GM19452 (cell line): ENCODE results near the gene CBARP.

Experiments used
- ATAC-seq: cut with Tn5 transposase; IDR thresholded peaks from one replicate; pipeline ENCODE4 v1.9.1; 2021; ENCODE audit not compliant: unreplicated experiment

Gene CBARP

DNA sequence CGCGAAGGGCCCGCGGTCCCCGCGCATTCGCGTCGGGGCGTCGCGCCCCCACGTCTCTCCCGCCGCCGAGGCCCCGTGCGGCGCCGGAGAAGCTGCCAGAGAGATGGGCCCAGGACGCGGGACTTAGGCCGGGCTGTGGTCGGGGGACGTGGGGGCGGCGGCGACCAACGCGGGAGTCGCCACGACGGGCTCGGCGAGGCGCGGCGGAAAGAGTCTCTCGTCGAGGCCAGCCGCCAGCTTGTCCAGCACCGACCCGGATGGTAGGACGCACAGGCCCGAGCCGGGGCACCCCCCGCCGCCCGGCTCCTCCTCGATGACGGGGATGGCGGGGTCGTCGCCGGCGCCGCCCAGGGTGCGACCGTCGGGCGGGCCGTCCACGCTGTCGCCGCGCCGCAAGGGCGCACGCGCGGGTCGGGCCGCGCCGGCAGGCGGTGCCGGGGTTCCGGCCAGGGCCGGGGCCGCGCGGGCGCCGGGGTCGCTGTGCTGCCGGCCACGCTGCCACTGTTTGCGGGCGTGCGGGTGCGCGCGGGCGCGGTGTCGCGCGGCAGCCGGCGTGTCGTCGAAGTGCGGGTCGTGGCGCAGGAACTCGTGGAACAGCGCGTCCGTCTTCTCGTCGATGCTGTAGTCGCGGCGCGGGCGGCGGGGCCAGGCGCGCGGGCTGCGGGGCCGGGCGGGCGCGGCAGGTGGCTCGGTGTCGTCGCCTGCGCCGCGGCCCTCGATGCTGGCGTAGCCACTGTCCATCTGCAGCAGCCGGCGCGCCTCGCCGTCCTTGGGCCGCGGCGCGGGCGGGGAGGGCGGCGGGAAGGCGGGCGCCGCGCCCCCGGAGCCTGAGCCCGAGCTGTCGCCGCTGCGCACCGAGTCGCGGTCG lies 8.5 kb downstream of the CBARP start:
- no peak for ATAC-seq

DNA sequence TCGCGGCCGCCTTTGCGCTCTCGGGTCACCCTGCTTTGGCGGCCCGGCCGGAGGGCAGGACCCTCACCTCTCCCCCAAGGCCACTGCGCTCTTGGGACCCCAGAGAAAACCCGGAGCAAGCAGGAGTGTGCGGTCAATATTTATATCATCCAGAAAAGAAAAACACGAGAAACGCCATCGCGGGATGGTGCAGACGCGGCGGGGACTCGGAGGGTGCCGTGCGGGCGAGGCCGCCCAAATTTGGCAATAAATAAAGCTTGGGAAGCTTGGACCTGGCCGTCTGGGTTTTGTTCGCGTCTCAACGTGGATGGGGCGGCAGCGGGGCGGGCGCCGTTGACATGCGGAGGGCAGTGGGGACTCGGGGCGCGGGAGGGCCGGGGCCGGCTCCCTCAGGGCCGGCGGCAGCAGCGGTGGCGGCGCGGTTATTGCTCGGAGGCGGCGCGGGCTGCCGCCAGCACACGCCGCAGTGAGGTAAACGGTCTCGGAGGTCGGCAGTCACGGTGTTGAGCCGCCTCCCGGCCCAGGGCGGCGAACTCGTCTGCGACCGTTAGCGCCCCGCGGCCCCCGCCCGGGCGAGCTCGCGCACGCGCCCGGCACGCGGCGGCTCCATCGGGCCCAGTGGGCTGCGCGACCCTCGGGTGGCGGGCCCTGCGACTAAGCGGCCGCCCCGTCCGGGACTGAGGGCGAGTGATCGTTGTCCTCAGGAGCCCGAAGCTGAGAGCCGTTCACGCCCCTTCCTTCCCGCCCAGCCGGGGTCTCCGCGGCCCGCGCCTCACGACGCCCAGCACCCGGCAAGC lies 9.4 kb downstream of the CBARP start:
- no peak for ATAC-seq

DNA sequence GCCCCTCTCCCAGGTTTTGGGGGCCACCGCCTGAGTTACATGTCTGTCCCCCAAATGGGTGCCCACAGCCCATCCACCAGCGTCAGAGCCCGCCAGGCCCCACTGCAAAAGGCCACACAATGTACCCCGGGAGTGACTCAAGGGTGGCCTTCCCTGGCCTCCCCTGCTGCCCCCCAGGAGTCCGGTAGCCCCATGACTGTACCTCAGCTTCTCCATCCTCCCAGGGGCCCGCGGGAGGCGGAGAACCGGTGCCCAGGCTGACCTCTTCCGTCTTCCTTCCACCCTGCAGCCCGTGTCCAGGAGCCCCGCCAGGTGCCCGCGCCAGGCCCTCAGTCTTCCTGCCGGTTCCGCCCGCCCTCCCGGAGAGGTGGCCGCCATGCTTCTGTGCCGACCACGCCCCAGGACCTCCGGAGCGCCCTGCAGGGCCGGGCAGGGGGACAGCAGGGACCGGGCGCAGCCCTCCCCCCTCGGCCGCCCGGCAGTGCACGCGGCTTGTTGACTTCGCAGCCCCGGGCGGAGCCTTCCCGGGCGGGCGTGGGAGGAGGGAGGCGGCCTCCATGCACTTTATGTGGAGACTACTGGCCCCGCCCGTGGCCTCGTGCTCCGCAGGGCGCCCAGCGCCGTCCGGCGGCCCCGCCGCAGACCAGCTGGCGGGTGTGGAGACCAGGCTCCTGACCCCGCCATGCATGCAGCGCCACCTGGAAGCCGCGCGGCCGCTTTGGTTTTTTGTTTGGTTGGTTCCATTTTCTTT lies 10.3 kb downstream of the CBARP start:
- no peak for ATAC-seq

DNA sequence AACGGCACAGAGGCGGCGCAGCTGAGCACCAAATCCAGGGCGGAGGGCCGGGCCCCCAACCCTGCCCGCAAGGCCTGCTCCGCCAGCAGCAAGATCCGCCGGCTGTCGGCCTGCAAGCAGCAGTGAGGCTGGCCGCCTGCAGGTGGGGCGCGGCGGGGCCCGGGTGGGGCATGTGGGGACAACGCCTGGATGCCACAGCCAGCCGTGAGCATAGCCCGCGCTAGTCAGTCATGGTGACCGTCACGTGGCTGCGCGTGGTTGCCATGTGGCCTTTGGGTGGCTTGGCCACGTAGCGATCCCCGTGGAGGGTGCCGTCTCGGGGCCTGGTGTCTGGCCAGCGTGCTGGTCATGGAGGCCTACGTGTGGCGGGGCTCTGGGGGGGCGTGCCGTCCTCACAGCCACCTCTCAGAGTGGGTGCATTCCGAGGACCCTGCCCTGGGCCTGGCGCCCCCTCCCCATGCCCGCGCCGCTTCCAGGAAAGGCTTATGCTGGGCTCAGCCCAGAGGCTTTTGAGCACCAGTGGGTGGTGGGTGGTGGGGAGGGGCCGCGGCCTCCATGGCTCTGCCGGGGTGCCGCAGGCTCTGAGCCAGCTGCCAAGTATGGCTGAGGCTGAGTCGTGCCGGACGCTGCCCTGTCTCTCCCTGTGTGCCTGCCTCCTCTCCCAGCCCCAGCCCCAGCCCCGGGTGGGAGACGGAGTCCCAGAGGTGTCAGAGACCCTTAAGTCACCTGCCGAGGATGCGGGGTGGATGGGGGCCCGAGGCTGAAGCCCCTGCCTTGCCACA lies 11.1 kb downstream of the CBARP start:
- ATAC-seq: no peak

DNA sequence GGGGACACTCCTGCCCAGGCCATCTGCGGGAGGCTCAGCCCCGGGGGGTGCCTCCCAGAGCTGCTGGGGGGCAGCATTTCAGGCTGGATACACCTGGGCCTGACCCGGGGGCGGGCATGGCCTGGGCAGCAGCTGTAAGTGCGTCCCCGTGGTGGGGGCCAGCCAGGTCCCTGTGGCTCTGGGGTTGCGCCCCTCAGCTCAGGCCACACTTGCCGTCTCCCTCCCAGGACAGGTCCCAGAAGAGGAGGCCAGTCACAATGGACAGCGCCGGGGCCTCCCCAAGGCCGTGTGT lies 11.6 kb downstream of the CBARP start:
- no peak for ATAC-seq

DNA sequence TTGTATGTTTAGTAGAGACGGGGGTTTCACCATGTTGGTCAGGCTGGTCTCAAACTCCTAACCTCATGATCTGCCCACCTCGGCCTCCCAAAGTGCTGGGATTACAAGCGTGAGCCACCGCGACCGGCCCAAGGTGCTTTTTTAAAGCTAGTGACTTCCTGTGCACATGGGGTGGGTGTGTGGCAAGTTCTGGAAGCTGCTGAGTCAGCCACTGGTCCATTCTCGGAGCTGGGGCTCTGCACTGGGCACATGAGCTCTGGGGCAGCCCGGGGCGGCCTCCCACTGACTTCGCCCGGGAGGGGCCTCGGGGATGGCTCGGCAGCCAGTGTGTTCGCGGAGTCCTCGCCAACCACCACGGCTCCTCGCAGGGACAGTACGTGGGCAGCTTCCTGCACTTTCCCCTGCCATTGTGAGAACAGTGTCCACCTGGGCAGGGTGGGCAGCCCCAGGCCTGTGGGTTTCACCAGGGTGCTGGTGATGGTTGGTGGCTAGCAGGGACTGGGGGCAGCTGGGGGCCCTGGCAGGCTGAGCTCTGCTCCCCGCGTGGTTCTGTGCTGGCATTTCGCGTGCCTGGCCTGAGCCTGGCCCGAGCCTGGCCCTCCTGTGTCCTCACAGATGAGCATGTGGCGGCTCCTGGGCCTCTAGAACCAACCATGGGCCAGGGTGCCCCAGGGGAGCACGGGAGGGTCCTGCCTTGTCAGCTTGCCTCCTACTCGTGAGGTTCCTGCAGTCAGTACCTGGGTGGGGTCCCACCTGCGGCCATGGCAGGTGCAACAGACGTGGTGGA lies 12.2 kb downstream of the CBARP start:
- ATAC-seq: no peak

DNA sequence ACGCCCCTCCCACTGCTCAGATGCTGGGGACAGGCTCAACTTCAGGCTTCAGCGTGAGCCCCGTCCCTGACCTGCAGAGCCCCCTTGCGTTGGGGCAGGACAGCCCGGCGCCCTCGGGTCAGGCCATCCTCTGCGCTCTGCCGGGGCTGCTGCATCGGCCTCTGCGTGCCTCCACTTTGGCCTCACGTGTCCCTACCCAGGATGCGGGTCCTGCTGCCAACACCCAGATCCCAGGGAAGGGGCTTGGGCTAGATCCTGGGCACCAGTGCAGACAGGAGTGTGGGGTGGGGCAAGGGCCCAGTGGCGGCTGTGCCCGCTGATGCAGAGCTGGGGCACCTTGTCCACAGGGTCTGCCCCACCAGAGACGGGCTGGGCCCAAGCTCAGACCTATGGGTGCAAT lies 13.0 kb downstream of the CBARP start:
- ATAC-seq: no peak

DNA sequence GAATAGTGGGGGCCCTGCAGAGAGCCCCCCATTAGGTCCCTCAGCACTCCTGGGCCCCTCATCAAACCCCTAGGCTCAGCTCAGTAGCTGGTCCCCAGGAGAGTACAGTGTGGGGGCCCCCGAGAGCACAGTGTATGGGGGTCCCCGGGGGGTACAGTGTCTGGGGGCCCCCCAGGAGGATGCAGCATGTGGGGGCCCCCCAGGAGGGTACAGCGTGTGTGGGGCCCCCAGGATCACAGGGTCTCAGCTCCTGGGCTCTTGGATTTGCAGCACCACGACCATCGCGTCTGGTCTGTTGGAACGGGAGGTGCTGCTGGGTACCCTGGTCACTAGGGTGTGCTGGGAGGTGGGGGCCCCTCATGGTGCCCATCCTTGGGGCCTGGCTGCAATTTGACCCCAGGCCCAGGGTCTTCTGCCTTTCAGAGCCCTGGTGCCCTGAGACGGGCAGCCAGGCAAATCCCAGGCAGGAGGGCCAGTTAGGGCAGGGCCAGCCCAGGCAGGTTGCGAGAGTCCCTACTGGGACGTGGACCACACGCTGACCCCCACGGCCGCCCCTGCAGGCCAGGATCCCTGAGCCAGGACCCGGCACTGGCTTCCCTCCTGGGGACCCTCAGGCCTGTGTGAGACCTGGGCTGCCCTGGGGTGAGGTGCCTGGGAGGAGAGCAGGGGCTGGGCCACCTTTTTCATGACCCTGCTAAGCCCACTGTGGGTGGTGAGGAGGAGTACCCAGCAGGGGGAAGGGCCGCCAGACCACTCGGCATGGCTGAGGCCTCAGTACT lies 13.6 kb downstream of the CBARP start:
- no peak for ATAC-seq

DNA sequence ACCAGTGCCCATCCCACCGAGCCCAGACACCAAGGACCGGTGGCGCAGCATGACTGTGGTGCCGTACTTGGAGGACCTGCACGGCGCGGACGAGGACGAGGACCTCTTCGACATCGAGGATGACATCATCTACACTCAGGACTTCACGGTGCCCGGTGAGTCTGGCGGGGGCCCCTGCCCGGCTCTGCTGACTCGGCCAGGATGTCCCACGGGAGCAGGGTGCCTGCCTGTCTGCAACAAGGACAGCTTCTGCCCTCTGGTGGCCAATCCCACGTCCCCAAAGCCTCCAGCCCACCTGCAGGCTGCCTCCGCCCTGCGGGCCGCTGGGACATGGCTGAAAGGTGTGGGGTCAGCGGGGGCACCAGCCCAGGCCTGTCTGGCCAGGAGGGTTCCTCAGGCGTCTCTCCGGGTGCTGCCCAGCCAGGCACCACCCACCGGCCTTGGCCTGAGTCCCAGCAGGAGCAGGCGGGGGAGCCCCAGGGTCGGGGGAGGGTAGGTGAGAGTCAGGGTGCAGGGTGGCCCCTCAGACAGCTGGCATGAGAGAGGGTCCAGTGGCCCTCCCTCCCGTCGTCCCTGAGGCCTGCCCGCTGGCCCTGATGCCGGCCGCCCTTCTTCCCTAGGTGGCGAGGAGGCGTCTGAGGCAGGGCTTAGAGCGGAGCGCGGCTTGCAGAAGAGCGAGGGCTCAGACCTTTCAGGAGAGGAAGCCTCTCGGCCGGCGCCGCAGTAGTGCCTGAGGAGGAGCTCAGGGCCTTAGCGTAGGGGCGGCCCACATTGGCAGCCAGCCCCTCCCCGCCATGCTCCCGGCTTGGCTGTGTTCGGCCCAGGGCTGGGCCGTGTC lies 14.6 kb downstream of the CBARP start:
- ATAC-seq: no peak

DNA sequence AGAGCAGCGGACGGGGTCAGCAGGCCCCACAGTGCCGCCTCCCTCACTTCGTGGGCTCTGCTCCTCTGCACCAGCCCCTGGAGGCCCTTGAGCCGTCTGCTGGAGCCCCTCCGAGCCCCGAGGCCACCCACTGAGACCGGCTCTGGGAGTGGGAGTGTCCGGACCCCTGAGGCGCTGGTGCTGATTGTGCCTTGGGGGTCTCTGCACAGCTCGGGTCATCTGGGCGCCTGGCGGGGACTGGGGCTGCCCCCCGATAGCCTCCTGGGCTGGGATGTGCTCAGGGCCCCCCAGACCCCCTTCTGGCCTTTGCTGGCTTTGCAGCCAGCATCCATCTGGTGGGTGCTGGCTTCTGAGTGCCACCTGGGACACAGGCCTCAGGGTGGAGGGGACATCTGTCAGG lies 15.4 kb downstream of the CBARP start:
- ATAC-seq: no peak

DNA sequence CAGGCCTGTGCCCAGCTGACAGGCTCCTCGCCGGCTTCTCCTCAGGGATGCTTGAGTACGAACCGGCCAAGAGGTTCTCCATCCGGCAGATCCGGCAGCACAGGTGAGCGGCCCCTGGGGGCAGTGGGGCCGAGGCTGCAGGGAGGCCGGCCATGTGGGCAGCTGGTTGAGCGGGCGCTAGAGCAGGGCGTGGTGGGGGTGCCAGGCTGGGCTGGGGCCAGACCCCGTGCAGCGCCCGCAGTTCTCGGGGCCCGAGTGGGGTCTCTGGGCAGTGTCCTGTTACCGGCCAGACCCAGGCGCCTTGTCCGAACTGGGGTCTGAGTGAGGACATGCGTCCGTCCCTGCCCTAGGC lies 15.9 kb downstream of the CBARP start:
- no peak for ATAC-seq

DNA sequence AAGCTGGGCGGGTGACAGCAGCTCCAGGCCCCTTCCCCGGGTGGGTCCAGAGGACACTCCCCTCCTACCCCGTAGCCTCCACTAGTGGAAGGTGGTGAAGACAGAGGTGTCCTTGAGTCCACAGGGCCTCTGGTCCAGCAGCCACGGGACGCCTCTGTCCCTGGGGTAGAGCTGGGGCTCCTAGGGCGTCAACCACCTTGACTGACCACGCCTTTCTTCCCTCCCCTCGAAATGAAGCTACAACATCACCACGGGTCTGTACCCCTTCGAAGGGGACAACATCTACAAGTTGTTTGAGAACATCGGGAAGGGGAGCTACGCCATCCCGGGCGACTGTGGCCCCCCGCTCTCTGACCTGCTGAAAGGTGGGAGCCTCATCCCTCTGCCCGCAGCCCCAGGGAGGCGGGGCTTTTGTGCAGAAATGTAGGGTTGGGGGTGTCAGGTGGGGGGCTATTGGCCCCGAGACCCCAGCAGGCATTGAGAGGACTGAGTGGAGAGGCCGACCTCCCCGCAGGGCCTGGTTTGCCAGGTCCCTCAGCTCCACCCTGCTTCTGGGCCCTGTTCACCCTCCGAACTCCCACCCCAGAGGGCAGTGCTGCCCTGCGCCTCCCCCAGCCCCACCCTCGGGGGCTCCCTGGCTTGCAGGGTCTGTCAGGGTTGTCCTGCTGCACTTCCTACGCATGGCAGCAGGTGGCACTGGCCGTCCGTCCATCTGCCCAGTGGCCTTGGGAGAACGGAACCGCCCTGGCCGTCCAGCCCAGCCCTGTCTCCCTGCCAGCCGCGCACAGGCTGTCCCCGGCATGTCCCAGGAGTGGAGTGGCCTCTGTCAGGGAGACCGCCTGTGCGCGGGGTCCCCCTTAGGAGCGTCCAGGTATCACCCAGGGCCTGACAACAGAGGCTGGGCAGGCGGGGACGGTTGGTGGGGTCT lies 16.6 kb downstream of the CBARP start:
- no peak for ATAC-seq

DNA sequence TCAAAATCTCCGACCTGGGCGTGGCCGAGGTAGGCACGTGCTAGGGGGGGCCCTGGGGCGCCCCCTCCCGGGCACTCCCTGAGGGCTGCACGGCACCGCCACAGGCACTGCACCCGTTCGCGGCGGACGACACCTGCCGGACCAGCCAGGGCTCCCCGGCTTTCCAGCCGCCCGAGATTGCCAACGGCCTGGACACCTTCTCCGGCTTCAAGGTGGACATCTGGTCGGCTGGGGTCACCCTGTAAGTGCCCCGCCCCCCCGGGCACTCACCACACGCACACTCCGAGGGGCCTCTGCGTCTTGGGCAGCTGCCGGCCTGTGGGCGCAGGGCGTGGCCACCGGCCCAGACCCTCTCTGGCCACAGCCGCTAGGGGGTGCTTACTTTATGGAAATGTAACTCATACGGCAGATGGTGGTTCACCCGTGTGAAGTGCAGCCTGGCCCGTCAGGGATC lies 17.3 kb downstream of the CBARP start:
- no peak for ATAC-seq

DNA sequence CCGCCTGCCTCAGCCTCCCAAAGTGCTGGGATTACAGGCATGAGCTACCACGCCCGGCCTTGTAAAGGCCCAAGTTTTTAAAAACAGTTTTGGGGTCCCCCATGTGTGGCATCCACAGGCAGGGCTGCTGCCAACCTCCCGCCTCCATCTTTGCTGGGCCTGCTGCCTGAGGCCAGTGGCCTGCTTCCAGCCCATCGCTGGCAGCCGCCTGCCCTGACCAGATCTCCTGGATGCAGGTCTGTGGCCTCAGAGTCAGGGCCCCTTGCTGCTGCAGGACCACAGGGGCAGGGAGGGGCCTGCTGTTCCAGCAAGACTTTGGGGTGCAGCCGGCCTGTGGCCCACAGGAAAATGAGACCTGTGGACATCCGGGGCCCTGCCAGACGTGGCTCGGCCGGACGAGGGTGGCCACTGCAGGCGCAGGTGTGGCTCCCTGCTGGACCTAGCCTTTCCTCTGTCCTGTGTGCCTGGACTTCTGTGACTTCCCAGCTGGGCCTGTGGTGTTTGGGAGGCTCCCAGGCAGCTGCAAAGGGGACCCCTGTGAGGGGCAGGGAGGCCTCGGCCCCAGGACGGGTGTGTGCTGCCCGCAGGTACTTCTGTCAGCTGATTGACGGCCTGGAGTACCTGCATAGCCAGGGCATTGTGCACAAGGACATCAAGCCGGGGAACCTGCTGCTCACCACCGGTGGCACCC lies 17.9 kb downstream of the CBARP start:
- no peak for ATAC-seq

DNA sequence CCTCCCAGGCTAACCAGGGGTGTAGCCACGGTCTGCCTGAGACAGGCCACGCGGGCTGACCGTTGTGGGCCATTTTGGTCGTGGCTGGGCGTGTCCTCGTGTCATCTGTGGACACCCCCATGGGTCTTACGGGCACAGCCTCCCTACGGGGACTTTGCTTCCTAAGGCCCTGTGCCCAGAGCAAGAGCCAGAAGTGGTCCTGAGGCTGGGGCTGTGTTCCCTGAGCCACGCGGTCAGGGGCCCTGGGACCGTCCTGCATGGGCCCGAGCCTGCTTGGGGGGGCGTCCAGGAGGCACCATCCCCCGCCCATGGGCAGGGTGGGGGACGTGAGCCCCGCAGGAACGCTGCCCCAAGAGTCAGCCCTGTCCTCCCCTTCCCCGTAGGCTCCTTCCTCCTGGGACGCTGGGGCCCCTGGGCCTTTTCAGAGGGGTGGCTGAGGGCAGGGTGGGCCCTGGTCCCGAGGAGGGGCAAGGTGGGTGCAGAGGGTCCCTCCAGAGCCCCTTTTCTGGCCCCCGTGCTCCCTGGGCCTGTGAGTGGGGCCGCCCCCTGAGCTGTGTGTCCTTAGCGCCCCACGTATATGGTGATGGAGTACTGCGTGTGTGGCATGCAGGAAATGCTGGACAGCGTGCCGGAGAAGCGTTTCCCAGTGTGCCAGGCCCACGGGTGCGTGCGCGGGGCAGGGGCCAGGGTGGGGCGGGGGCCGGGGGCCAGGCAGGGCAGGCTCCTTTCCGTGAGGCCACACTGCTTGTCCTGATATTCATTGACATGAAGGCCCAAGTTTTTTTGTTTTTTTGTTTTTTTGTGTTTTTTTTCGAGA lies 18.8 kb downstream of the CBARP start:
- no peak for ATAC-seq

DNA sequence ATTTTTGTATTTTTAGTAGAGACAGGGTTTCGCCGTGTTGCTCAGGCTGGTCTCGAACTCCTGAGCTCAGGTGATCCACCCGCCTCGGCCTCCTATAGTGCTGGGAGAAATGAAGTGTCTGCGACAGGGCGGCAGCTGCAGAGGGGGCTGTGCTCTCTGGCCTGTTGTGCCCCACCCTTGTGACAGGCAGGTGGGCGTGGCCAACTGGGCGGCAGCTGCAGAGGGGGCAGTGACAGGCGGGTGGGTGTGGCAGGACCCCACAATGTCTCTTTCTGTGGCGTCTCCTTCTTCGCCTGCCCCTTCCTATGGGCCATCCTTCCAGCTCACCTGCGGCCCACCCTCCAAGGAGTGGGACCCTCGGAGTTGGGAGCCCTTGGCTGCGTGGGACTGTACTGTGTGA lies 20.4 kb downstream of the CBARP start:
- ATAC-seq: no peak
